Transverse colon (tissue), 4 donors: ENCODE data around the gene TMEM72. TPM values are rescaled to one million over a fixed set of nuclear protein-coding genes. Genes with fewer than 3 reads are reported as not detected.

Experiments
- DNase-seq: peaks from one replicate; pipeline ENCODE4 v3.0.0-alpha.2; 2019
- H3K27ac ChIP-seq, 4 donors: fragments of 200-600 bp; sonication (generic); 2 replicates each; pipeline ENCODE4 v1.5.1; 2016 to 2018; ENCODE audit warnings: inconsistent platforms in 4 of 4
- H3K27me3 ChIP-seq: fragments of 200-600 bp; sonication (generic); 2 replicates; pipeline ENCODE4 v1.5.1; 2017; ENCODE audit warnings: inconsistent platforms
- H3K36me3 ChIP-seq, 4 donors: fragments of 200-600 bp; sonication (generic); 2 replicates each; pipeline ENCODE4 v1.5.1; 2017 to 2019; ENCODE audit warnings: inconsistent platforms in 4 of 4
- H3K4me1 ChIP-seq, 4 donors: fragments of 200-600 bp; sonication (generic); 2 replicates each; pipeline ENCODE4 v1.5.1; 2017 to 2020; ENCODE audit warnings: inconsistent platforms in 4 of 4
- H3K4me3 ChIP-seq, 4 donors: fragments of 200-600 bp; sonication (generic); 1 replicate in 1 of 4; 2 replicates in 3 of 4; pipeline versions ENCODE4 v1.5.1 to v1.6.1; 2017 to 2019; ENCODE audit warnings: inconsistent platforms in 4 of 4
- H3K9me3 ChIP-seq, 2 donors: fragments of 200-600 bp; sonication (generic); 2 replicates each; pipeline ENCODE4 v1.5.1; 2017 to 2019; ENCODE audit warnings: inconsistent platforms in 2 of 2
- EP300 ChIP-seq: sonication (generic); formaldehyde crosslinking; IDR thresholded peaks from one replicate; pipeline ENCODE4 v1.6.1; 2017; ENCODE audit warnings: antibody characterized with exemption, low read depth
- POLR2A ChIP-seq: fragments of 450-650 bp; IDR thresholded peaks from one replicate; pipeline ENCODE4 v1.6.1; 2016; ENCODE audit warnings: antibody characterized with exemption, mild to moderate bottlenecking, moderate library complexity
- POLR2AphosphoS5 ChIP-seq, 3 donors: sonication (generic); formaldehyde crosslinking; IDR thresholded peaks; one replicate each; pipeline ENCODE4 v1.6.1; 2016; ENCODE audit warnings: antibody characterized with exemption in 3 of 3
- WGBS, 2 donors: methylation state at CpG; one replicate each; pipeline ENCODE4 v1.1.5; 2018; ENCODE audit warnings: low coverage in 1 of 2; 5-methylcytosine and 5-hydroxymethylcytosine counted together
- in situ Hi-C, 4 donors: fragments of 200-750 bp; cut with MboI; loops; one replicate each; pipeline versions ENCODE4 v1.15.0 to v1.15.1; 2017; ENCODE audit warnings: low sequenced_read_pairs in 3 of 4, low pct_ligation_motif_present in 1 of 4, low pct_unique_long_range_greater_than_20kb in 1 of 4
- intact Hi-C: fragments of 100-400 bp; cut with DNase I; formaldehyde crosslinking; loops from one replicate; pipeline ENCODE4 v1.15.1; 2023; ENCODE audit warnings: low total_unique reads
- total RNA-seq, 4 donors: library from RNA; depleted of rRNA; stranded (reverse); fragments of >200 nt; gene quantifications; one replicate each; pipeline ENCODE4 v1.1.0, GENCODE V29; 2016
- TF ChIP-seq, protein P1 (sequence below), 5 experiments: fragments of 200-600 bp in 3 of 5; fragments of 450-650 bp in 2 of 5; sonication (generic) in 3 of 5; IDR thresholded peaks; 1 replicate in 2 of 5; 2 replicates in 3 of 5; pipeline ENCODE4 v1.5.1; 2016 to 2017; ENCODE audit warnings: antibody characterized with exemption in 5 of 5, inconsistent platforms in 3 of 5, mild to moderate bottlenecking in 2 of 5, moderate library complexity in 1 of 5

The TMEM72 gene
- total RNA-seq, 4 donors from 2014 or later, result 9.5 to 49.4 (median 16.5) TPM

GRCh38 chr10:44879531-44879899, 31.6 kb upstream of the TMEM72 start:
- in situ Hi-C loops (no loop called here), intact Hi-C loops (no loop called here)
- peak overlapping the region in 2 of 4 donors; percentile 18 to 47 for H3K4me3 ChIP-seq

DNA sequence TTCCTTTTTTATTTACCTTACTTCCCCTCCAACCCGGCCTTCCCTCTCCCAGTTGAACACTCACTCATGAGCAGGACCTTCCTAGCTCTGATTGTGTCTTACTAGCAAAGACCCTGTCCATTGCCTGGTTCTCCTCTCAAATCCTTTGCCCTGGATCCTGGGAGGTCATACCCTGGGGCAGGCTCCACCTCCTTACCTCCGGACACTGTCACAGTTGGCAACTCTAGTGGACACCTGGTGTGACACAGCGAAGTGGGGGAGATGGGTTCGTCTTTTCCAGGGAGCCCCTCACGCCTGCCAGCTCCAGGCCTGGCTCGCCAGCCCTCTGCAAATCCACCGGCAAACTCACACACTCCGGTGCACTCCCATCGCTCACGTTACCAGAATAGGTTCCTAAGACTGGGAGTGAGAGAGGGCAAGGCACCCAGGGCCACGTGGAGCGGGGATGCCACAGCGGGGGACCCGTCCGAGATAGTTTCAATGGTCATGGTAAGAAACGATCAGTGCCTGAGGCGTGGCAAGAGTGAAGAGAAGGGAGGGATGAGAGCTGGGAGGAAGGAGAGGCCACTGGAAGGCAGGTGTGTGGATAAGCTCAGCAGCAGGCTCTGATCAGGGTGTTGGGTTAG, 30.9 kb upstream of the TMEM72 start:
- Histone ChIP-seq H3K27me3 (no peaks in the 10 kb centered on the region), H3K36me3 (no peaks in the 10 kb centered on the region), H3K4me3 (no peak overlapping the region), H3K9me3 (no peaks in the 10 kb centered on the region), H3K4me1 (peaks cover 3 to 15% (median 12%) of the 10 kb centered on the region in 4 donors), H3K27ac (no peak overlapping the region)
- in situ Hi-C loops (no loop called here), intact Hi-C loops (no loop called here)
- DNase-seq, result no peak
- TF ChIP-seq POLR2AphosphoS5 (IDR thresholded peaks at IDR 0.05), result no peak
- WGBS, 2 donors, result 89 to 92% methylated on average over 4 to 17 of the region's 17 CpGs

More at GRCh38 chr10:44879531-44879899, 31.6 kb upstream of the TMEM72 start:
- peak overlapping the region; percentile 50 to 83 (median 56) for H3K27ac ChIP-seq
- DNase-seq, result no peak
- TF ChIP-seq POLR2AphosphoS5 (IDR thresholded peaks at IDR 0.05) (no peak), EP300 (no peak), POLR2A (no peak)
- TF ChIP-seq, protein P1, sequence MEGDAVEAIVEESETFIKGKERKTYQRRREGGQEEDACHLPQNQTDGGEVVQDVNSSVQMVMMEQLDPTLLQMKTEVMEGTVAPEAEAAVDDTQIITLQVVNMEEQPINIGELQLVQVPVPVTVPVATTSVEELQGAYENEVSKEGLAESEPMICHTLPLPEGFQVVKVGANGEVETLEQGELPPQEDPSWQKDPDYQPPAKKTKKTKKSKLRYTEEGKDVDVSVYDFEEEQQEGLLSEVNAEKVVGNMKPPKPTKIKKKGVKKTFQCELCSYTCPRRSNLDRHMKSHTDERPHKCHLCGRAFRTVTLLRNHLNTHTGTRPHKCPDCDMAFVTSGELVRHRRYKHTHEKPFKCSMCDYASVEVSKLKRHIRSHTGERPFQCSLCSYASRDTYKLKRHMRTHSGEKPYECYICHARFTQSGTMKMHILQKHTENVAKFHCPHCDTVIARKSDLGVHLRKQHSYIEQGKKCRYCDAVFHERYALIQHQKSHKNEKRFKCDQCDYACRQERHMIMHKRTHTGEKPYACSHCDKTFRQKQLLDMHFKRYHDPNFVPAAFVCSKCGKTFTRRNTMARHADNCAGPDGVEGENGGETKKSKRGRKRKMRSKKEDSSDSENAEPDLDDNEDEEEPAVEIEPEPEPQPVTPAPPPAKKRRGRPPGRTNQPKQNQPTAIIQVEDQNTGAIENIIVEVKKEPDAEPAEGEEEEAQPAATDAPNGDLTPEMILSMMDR (IDR thresholded peaks at IDR 0.05), result no peak
- peaks cover 3 to 15% (median 12%) of the 10 kb centered on the region in 4 donors for H3K4me1 ChIP-seq
- H3K9me3 ChIP-seq, result no peaks in the 10 kb centered on the region
- H3K27me3 ChIP-seq, result no peaks in the 10 kb centered on the region
- H3K36me3 ChIP-seq, result no peaks in the 10 kb centered on the region
- 61 to 66% methylated on average over 8 to 14 of the region's 14 CpGs for WGBS, 2 donors

- Histone ChIP-seq H3K36me3 (no peaks in the 10 kb centered on the region), H3K4me1 (peaks cover 3 to 15% (median 12%) of the 10 kb centered on the region in 4 donors), H3K27me3 (no peaks in the 10 kb centered on the region), H3K4me3 (no peak overlapping the region), H3K9me3 (no peaks in the 10 kb centered on the region), H3K27ac (no peak overlapping the region)
- in situ Hi-C loops (no loop called here), intact Hi-C loops (no loop called here)
- TF ChIP-seq, protein P1 (IDR thresholded peaks at IDR 0.05), result no peak
- no peak for TF ChIP-seq EP300
- no peak for TF ChIP-seq POLR2A
- no peak for TF ChIP-seq POLR2AphosphoS5 (IDR thresholded peaks at IDR 0.05)
- no peak for DNase-seq
- WGBS, 2 donors, result 68% methylated on average over 7 of the region's 7 CpGs; no CpG with 5 or more reads in 1 of the 2 donors
These were observed 29.5 kb upstream of the TMEM72 start for GRCh38 chr10:44881649-44882048.

GRCh38 chr10:44882166-44882720, 28.9 kb upstream of the TMEM72 start:
- in situ Hi-C loops, result no loop called here

More at GRCh38 chr10:44882166-44882720, 28.9 kb upstream of the TMEM72 start:
- WGBS, 2 donors, result 70 to 85% methylated on average over 3 to 6 of the region's 6 CpGs
- TF ChIP-seq POLR2AphosphoS5 (IDR thresholded peaks at IDR 0.05) (no peak), POLR2A (no peak), EP300 (no peak)
- TF ChIP-seq, protein P1 (IDR thresholded peaks at IDR 0.05), result no peak
- DNase-seq, result no peak
- no peak overlapping the region for H3K4me3 ChIP-seq
- H3K36me3 ChIP-seq, result no peaks in the 10 kb centered on the region
- no peaks in the 10 kb centered on the region for H3K9me3 ChIP-seq
- peaks cover 3 to 15% (median 12%) of the 10 kb centered on the region in 4 donors for H3K4me1 ChIP-seq
- no peak overlapping the region for H3K27ac ChIP-seq
- no peaks in the 10 kb centered on the region for H3K27me3 ChIP-seq
- intact Hi-C loops, result no loop called here
